NCI-H1092 (cell line): ENCODE measurements around the gene EEF1A2.

ENCODE experiments used
- DNase-seq: peaks from one replicate; lab custom pipeline; 2025; lab: John Stamatoyannopoulos, UW

EEF1A2 gene

GRCh38 chr20:63449796-63450730, 48.8 kb downstream of the EEF1A2 start:
- DNase-seq: no peak

GRCh38 chr20:63449025-63449424, 49.9 kb downstream of the EEF1A2 start:
- no peak for DNase-seq

DNA sequence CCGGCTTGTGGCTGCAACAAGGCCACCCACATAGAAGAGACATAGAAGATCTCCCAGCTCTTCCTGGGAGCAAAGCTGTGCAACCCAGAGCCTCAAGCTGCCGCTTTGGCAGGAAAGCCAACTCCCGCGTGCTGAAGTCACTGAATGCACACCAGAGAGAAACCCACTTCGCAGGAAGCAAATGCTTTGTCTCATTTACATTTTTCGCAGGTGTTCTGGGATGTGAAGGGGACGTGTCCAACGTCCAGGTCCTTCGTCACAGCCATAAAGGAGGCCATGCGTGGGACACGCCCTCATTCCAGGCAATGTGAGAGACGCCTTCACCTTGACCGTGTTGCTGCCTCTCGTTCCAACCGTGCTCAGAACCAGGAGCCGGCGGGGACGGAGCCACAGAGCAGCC, 50.9 kb downstream of the EEF1A2 start:
- DNase-seq: no peak

- no peak for DNase-seq
These were observed 51.6 kb downstream of the EEF1A2 start for GRCh38 chr20:63447320-63447719.

DNA sequence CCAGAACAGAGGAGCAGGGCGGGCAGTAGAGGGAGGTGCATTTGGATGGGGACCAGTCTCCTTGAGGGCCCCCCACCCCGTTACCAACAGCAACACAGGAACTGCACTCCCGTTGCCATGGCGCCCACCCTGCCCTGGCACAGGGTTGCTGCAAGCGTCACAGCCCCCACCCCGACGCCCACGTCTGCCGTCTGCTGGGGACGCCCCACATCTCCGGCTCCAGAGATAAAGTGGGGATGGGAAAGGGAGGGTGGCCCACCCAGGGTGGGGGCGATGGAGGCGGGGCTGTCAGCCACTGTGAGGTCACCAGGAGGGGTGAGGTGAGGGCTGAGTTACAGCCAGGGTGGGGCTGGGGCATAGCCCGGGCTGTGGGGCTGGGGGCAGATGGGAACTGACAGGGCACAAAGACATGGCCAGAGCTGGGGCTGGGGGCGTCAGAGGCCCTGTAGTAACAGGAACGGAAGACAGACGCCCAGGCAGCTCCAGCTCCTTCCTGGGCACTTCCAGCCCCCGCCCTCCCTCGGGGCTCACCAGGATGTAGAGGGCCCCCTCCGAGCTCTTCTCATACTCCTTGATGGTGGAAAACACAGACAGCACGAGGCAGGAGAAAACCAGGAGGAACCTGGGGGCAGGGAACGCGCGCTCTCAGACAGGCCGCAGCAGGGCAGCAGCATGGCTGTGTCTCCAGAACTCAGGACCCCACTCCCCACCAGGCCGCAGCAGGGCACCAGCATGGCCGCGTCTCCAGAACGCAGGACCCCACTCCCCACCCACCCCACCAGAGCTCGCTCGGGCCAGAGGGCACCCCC, 52.5 kb downstream of the EEF1A2 start:
- DNase-seq: no peak

- no peak for DNase-seq
These were observed 53.7 kb downstream of the EEF1A2 start for GRCh38 chr20:63445075-63445734.

DNA sequence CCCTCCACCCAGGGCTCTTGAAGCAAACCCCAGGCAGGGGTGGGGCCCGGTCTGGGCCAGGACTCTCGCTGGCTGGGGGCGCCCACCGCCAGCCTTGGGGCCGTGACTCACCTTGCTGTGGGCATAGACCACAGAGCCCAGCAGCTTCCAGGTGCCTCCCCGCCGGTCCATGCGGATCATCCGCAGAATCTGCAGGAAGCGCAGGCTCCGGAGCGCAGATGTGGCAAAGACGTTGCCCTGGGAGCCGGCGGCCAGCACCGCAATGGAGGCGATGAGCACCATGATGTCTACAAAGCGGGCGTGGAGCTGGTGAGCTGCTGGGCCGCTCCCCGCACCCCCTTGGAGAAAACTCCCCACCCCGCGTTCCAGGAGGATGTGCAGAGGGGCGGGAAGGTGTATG, 54.3 kb downstream of the EEF1A2 start:
- DNase-seq: no peak

DNA sequence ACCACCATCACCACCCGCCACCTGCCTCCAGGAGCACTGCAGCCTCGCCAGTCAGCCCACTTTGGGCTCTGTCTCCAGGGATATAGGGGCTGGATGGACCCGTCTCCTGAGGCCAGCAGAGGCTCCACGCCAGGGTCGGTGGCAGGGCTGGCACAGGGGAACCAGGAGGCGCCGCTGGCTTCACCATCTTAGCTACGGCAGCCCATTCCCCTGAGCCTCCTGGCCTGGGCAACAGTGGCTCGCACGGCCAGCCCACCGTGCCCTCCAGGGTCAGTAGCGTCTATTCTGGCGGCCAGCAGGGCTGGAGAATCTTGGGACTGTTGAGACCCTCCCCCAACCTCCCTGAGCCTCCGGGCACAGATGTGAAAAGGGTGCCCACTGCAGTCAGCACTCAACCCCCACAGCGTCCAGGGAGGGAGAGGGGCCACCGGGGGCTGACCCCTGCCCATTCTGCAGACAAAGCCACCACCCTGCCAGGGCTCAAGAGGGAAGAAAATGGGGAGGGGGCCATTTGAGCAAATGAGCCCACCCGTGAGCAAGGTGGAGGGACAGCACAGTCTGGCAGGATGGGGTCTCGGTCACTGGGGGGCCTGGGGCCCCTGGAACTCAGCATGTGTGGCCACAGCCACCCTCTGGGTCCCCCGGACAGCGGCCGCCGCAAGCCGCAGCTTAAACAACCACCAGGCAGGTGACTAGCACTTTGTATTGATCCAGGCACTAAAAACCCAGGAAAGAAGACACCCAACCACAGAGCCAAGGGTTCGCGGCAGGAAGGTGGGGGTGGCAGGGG, 55.1 kb downstream of the EEF1A2 start:
- DNase-seq: no peak

- DNase-seq: peak; percentile 38
These were observed 56.8 kb downstream of the EEF1A2 start for GRCh38 chr20:63442100-63442493.

- DNase-seq: no peak
These were observed 57.5 kb downstream of the EEF1A2 start for GRCh38 chr20:63441136-63442099.

- no peak for DNase-seq
These were observed 58.4 kb downstream of the EEF1A2 start for GRCh38 chr20:63440366-63440955.

- DNase-seq: no peak
These were observed 59.0 kb downstream of the EEF1A2 start for GRCh38 chr20:63439866-63440265.

DNA sequence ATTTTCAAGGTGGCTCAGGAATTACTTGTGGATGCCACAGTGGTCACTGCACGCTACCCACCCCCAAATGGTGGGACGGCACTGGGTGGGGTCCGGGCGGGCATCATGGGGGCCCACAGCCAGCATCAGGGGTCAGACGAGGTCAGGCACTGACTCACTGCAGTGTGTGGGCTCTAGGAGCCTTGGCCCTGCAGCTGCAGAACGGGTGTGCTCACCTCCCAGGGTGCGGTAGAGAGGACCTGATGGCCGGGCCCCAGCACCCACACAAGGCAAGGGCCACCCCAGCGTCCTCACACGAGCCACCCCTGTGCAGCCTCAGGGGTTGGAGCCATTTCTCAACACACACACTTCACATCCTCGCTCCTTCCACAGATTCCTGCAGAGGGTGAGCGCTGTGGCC, 60.8 kb downstream of the EEF1A2 start:
- no peak for DNase-seq
